Astrocyte of the spinal cord (primary cell): ENCODE results near the gene ERCC2.

Experiments
- DNase-seq: peaks from one replicate; pipeline ENCODE4 v3.0.0; 2011; ENCODE audit warnings: low read depth, low spot score
- H3K4me3 ChIP-seq: 2 replicates; pipeline ENCODE4 v1.5.1; 2011; ENCODE audit warnings: low read depth, mild to moderate bottlenecking, low read length, moderate library complexity
- in situ Hi-C: cut with HindIII; loops from 2 replicates; pipeline ENCODE4 v1.10.0; 2017; ENCODE audit warnings: low sequenced_read_pairs
- TF ChIP-seq, protein P1 (sequence below): IDR thresholded peaks from 2 replicates; pipeline ENCODE4 v1.5.1; 2012; ENCODE audit warnings: low read depth, mild to moderate bottlenecking, low read length, inconsistent platforms

The ERCC2 gene

DNA sequence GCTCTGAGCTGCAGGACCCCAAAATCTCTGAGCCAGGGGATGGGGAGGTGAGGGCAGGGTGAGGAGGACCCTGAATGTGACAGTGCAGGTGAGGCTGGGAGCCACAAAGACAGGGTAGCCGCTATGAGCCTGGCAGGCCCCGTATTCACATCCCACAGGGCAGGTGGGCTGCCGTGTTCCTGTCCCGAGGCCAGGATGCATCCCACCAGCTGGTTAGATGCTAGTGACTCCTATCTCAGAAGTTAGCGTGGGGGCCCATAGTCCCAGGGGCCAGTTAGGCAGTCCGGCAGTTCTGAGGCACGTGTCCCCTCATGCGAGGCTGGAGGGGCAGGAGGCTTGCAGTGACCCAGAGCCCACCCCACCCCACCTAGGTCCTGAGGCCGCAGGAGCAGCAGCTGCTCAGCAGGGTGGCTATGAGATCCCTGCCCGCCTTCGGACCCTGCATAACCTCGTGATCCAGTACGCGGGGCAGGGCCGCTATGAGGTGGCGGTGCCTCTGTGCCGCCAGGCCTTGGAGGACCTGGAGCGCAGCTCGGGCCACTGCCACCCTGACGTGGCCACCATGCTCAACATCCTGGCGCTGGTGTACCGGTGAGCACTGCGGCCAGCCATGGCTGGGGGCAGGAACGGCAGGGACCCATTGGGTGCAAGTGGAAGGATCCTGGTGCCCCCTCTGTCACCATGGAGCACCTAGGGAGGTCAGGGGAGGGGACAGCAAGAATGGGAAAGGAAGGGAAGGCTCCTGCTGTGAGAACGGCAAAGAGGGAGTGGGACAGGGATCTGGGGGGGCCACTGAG, 22.6 kb downstream of the ERCC2 start:
- TF ChIP-seq, protein P1, sequence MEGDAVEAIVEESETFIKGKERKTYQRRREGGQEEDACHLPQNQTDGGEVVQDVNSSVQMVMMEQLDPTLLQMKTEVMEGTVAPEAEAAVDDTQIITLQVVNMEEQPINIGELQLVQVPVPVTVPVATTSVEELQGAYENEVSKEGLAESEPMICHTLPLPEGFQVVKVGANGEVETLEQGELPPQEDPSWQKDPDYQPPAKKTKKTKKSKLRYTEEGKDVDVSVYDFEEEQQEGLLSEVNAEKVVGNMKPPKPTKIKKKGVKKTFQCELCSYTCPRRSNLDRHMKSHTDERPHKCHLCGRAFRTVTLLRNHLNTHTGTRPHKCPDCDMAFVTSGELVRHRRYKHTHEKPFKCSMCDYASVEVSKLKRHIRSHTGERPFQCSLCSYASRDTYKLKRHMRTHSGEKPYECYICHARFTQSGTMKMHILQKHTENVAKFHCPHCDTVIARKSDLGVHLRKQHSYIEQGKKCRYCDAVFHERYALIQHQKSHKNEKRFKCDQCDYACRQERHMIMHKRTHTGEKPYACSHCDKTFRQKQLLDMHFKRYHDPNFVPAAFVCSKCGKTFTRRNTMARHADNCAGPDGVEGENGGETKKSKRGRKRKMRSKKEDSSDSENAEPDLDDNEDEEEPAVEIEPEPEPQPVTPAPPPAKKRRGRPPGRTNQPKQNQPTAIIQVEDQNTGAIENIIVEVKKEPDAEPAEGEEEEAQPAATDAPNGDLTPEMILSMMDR: no peak
- in situ Hi-C loops: no loop called here
- H3K4me3 ChIP-seq: no peak overlapping the region
- no peak for DNase-seq

DNA sequence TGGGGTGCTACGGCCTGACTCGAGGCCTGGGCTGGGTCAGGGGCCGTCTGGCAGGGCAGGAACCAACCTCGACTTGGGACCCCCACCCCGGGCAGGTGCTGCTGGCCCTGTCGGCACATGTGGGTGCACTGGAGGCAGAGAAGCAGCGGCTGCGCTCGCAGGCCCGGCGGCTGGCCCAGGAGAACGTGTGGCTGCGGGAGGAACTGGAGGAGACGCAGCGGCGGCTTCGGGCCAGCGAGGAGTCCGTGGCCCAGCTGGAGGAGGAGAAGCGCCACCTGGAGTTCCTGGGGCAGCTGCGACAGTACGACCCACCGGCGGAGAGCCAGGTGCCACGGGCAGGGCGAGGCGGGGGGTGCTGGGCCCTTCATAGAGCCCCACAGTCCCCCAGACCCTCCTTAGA, 23.9 kb downstream of the ERCC2 start:
- no peak for DNase-seq
- H3K4me3 ChIP-seq: no peak overlapping the region
- TF ChIP-seq, protein P1: no peak
- in situ Hi-C loops: no loop called here

DNA sequence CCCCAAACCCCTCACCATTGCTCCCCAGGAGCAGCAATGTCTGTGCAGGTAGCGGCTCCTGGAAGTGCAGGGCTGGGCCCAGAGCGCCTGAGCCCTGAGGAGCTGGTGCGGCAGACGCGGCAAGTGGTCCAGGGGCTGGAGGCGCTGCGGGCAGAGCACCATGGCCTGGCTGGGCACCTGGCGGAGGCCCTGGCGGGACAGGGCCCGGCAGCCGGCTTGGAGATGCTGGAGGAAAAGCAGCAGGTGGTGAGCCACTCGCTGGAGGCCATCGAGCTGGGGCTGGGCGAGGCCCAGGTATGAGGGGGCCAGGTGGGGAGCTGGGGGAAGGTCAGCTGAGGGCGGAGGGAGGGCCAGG, 24.9 kb downstream of the ERCC2 start:
- H3K4me3 ChIP-seq: no peak overlapping the region
- no peak for DNase-seq
- in situ Hi-C loops: no loop called here
- TF ChIP-seq, protein P1: no peak

DNA sequence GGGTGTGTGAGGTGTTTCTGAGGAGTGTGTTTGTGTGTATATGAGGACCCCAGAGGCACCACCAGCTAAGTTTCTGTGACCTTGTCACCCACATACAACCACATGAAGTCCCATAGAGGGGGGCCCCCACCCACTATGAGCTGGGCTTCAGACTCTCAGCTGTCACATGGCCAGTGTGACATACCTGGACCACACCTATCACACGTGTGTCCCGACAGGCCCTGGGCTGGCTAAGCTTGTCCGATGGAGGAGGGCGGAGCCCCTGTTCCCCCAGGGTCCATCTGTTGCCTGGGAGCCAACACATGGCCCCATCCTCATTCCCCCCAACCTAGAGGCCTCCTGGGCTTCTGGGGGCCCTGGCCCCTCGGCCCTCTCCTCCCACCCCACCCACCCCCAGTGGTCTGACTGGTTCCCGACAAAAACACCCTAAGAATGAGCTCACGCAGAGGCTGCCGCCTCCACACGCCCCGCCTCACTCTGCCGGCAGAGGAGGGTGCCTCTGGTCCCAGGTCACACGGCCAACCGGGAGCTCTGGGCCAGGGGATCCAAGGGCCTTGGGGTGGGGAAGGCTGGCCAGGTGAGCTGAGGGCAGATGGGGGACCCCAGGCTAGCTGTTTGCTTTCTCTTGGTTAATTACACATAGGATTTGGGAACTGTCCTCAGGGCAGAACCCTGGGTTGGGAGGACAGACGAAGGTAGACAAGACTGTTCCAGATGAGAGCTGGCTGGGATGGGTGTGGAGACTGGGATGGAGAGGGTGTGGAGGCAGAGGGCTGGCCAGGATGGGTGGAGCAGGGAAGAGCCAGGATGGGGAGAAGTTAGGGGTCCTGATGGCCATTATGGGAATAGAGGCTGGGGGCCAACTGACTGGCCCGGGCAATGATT, 25.5 kb downstream of the ERCC2 start:
- in situ Hi-C loops: no loop called here
- TF ChIP-seq, protein P1: no peak
- no peak overlapping the region for H3K4me3 ChIP-seq
- DNase-seq: no peak

DNA sequence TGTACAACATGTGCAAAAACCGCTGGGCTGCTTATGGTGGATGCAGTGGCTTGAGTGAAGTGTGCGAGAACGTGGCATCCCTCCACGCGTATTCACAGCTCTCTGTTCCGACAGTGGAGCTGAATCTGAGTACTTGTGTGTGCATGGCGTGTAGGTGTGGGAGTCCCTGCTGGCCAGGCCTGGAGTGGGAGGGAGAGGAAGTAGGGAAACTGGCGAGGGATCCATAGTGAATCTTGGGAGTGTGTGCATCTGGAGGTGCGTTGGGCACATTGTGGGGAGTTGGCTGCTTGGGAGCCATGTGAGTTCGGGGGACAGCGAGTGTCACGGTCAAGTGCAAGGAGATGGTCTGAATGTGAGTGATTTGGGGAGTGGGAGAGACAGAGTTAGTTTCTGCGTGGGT, 27.5 kb downstream of the ERCC2 start:
- H3K4me3 ChIP-seq: no peak overlapping the region
- no peak for DNase-seq
- TF ChIP-seq, protein P1: no peak
- in situ Hi-C loops: no loop called here

DNA sequence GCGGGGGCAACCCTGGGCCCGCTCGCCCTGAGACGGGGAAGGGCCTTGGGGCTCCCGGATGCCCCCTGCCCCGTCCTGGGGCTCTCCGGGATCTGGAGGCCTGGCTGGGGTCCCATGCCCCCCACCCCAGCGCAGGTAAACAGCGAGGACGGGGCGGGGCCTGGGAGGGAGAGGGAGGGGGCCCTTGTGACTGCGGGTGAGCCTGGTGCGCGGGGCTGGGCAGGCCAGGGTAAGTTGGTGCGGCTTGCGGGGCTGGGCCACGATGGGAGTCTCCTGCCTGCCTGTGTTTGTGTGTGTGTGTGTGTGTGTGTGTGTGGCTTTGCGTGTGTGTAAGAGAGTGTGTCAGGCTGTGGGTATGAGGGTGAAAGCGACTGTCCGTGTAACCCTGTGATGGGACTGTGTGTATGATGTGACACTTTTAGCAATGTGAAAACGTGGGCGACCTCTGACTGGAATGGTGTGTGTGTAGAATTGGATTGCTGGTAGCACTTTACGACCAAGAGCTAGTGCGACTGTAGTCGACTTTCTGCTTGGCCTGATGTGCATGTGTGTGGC, 29.4 kb downstream of the ERCC2 start:
- in situ Hi-C loops: no loop called here
- H3K4me3 ChIP-seq: no peak overlapping the region
- TF ChIP-seq, protein P1: no peak
- no peak for DNase-seq
